ENCODE measurements around the gene NUP93.

- TF ChIP-seq CTCF (IDR thresholded peaks at IDR 0.05; ENCODE audit: borderline replicate concordance, extremely low read depth, low read length, poor library complexity, severe bottlenecking) (no peak), EZH2 (IDR thresholded peaks at IDR 0.05; ENCODE audit: borderline replicate concordance, low read depth, low read length, severe bottlenecking) (no peak)
These were observed 154.2 kb downstream of the NUP93 start for GRCh38 chr16:56884026-56884582.

Data from DND-41 (cell line).